HG03175 (cell line): ENCODE results near the gene DAP3.
"Not testable (repeated sequence)": the region's sequence is repeated elsewhere in the genome, so short reads cannot be mapped to it uniquely, and the experiment has no call there.

Source experiments
- ATAC-seq: cut with Tn5 transposase; IDR thresholded peaks from one replicate; pipeline ENCODE4 v1.9.1; 2021; ENCODE audit warnings: mild to moderate bottlenecking, moderate library complexity; ENCODE audit not compliant: unreplicated experiment

DAP3 gene

DNA sequence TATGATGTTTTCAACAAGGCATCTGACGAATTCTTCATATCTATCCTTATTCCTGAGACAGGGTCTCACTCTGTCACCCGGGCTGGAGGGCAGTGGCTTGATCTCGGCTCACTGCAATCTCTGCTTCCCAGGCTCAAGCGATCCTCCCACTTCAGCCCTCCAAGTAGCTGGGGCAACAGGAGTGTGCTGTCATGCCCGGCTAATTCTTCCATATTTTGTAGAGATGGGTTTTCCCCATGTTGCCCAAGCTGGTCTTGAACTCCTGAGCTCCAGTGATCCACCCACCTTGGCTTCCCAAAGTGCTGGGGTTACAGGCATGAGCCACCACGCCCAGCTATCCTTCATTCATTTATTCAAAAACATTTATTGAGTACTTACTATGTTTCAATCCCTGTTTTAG lies 8.4 kb upstream of the DAP3 start:
- ATAC-seq: no peak

DNA sequence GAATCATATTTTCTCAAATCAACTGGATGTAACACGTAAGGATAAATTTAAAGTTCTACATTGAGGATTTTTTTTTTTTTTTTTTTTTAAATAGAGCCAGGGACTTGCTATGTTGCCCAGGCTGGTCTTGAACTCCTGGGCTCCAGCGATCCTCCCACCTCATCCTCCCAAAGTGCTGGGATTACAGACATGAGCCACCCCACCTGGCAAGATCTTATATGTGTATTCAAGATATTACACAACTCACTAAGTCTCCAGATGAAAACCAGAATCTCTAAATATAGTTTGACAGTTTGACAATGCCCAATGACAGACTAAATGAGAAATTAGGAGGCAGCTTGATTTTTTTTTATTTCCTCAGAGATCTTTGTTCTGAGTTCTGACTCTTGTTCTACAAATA lies 7.1 kb upstream of the DAP3 start:
- ATAC-seq: no peak

- peak; percentile 19 for ATAC-seq
Observed at GRCh38 chr1:155687705-155688323, 1.1 kb upstream of the DAP3 start.

- ATAC-seq: peak; percentile 77
Observed at GRCh38 chr1:155688324-155689080, 389 bp upstream of the DAP3 start, which contains the start of gene YY1AP1. Gene YY1AP1 (minus strand): TSS chr1:155688774. CDS start chr1:155680436, 8,338 bp downstream.

GRCh38 chr1:155691992-155692528 lies 3.2 kb downstream of the DAP3 start:
- ATAC-seq: no peak

- no peak for ATAC-seq
Observed at GRCh38 chr1:155694167-155694566, 5.3 kb downstream of the DAP3 start.

GRCh38 chr1:155695072-155695471 lies 6.2 kb downstream of the DAP3 start:
- no peak for ATAC-seq

GRCh38 chr1:155695608-155696007 lies 6.7 kb downstream of the DAP3 start:
- no peak for ATAC-seq

DNA sequence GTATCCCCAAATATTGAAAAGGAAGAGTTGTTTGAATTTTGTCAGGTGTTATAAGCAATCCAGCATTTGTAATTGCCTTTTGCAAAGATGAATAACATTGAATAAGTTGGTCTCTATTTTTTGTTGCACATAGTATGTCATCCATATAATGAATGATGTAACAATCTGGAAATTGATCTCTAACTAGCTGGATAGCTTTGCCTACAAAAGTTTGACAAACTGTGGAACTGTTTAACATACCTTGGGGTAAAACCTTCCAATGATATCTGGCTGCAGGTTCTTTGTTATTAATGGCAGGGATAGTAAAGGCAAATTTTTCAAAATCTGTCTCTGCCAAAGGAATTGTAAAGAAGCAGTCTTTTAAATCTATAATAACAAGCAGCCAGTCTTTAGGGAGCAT lies 7.6 kb downstream of the DAP3 start:
- no peak for ATAC-seq

- no peak for ATAC-seq
Observed at GRCh38 chr1:155697046-155697445, 8.2 kb downstream of the DAP3 start.

GRCh38 chr1:155697616-155698015 lies 8.7 kb downstream of the DAP3 start:
- not testable (repeated sequence) for ATAC-seq

DNA sequence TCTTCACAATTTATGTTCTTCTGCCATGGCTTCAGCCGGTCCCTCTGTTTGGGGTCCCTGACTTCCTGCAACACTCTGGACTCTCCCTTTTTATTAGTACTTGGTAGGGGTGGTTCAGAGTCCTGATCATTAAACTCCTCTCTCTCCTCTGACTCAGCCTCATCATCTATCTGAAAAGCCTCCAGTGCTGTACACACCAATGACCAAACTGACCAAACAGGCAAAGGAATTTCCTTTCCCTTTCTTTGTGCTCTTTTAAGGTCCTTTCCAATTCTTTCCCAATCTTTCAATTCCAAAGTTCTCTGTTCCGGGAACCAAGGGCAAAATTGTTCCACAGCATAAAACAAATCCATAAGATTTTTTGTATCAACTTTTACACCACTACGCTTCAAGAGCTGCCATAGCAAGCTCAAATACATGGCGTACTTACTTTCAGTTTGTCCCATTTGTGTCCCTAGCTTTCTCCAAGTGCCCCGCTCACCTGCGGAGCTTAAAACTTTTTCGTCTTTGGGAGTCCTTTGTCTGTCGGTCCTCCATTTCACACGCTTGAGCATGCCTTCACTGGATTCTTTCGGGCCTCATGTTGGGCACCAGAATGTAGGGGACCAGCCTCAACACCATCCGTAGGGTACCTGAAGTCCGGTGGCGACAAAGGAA lies 9.6 kb downstream of the DAP3 start:
- no peak for ATAC-seq

DNA sequence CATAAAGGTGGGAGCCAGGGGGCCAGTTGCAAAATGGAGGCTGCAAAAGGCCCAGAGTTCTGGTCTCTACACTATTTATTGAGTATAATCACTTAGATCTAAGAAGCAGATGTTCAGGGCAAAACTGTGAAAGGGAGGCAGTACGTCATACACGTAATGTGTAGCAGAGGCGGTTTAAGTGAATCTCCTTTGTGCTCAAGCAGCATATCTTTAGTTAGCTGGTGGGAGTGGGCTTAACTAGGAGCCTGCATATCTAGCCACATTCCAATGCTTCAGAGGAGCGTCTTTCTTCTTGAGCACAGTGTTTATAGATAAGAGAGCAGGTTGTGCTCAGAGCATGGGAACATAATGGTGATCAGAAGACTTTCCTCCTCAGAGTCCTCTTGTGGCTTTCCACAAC lies 10.2 kb downstream of the DAP3 start:
- not testable (repeated sequence) for ATAC-seq

DNA sequence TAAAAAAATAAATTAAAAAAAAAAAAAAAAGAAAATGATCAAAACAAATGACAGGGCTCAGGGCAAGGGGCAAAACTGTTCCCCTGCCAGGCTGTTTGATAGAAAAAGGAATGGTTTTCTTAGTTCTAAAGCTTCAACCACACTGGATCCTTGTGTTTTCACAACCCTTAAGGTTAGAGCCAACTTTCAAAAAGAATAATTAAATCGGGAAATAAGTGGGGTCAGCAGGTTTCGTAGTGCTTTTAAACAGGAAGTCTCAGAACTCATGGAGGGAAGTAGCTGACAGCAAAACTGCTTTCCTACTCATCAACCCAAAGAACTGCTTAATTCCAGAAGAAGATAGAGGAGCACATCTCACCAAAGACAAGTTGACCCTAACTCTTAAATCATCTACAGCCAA lies 12.8 kb downstream of the DAP3 start:
- ATAC-seq: not testable (repeated sequence)

GRCh38 chr1:155703216-155703615 lies 14.3 kb downstream of the DAP3 start:
- ATAC-seq: no peak

- ATAC-seq: not testable (repeated sequence)
Observed at GRCh38 chr1:155704414-155704813, 15.5 kb downstream of the DAP3 start.

GRCh38 chr1:155706139-155706538 lies 17.2 kb downstream of the DAP3 start:
- no peak for ATAC-seq

DNA sequence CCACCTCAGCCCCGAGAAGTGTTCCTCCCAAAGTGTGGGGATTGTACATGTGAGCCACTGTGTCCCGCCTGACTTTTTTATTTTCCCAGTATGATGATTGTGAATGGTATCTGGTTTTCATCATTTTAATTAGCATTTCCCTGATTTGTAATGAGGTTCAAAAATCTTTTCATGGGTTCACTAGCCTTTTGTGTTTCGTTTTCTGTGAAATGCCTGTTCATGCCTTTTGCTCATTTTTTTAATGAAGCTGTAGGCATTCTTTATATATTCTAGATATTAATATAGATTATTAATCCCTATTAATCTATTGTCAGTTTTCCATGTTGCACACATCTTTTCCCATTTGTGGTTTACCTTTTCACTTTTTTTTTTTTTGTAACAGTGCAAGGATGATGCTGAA lies 20.5 kb downstream of the DAP3 start:
- ATAC-seq: no peak

- ATAC-seq: not testable (repeated sequence)
Observed at GRCh38 chr1:155711457-155711856, 22.6 kb downstream of the DAP3 start.

DNA sequence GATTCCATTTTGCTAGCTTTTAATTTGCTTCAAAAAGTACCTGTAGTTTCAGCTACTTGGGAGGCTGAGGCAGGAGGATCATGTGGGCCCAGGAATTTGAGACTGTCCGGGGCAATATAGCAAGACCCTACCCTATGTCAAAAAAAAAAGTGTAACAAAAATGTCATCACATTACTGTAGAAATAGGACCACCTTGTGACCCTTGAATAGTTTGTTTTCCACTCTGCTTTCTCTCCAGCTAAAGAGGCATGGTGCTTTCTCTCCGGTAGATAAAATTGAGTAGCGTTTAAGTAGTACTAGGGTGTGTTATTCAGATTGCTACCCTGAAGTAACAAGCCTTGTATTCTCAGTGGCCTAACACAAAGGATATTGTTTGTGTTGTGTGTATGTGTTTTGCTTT lies 23.7 kb downstream of the DAP3 start:
- not testable (repeated sequence) for ATAC-seq

DNA sequence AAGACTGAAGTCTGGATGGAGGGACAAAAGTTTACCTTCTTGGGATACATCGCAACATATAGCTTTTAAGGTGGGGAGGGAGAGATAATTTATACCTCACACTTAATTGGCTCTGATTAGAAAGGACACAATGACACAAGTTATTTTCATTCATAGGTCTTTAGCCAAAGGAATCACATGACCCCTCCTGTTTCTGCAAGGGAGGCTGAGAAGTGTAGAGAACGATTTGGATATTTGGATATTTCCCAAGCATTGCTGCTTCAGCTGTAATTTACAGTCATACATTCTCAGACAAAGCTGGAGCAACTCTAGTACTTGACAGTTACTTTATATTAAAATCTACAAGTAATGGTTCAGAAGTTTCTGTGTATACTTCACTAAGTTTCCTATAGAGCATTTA lies 24.2 kb downstream of the DAP3 start:
- no peak for ATAC-seq

- not testable (repeated sequence) for ATAC-seq
Observed at GRCh38 chr1:155715056-155715455, 26.2 kb downstream of the DAP3 start.
